SK-N-SH (cell line): ENCODE measurements around the gene ADAMTS20. TPM values are rescaled to one million over a fixed set of nuclear protein-coding genes. Genes with fewer than 3 reads are reported as not detected.

ENCODE experiments used
- CTCF ChIA-PET: fragments of 300-600, 350-600 bp; formaldehyde crosslinking; extraction: SDS; loops from one replicate; lab custom pipeline; 2021; lab: Yijun Ruan, JAX
- POLR2A ChIA-PET: fragments of 350-600 bp; sonication (Branson Sonifier 250); formaldehyde crosslinking; extraction: SDS; loops from one replicate; lab custom pipeline; 2020; ENCODE audit warnings: antibody characterized with exemption, inconsistent platforms; lab: Yijun Ruan, JAX
- DNase-seq: peaks from one replicate; pipeline ENCODE4 v3.0.0; 2012
- H2AFZ ChIP-seq: fragments of 200-600 bp; sonication (generic); 2 replicates; pipeline ENCODE4 v1.8.1; 2016; ENCODE audit warnings: antibody characterized with exemption, mild to moderate bottlenecking, low read depth
- H3F3A ChIP-seq: fragments of 200-600 bp; sonication (generic); replicated peaks from 2 replicates; pipeline ENCODE3; 2016; ENCODE audit warnings: antibody characterized with exemption, mild to moderate bottlenecking; ENCODE audit not compliant: insufficient read depth
- H3K27ac ChIP-seq, 2 experiments: fragments of 200-500 bp in 1 of 2; fragments of 200-600 bp in 1 of 2; sonication (Bioruptor generic) in 1 of 2; sonication (generic), shearing (Covaris generic) in 1 of 2; 2 replicates each; pipeline versions ENCODE4 v1.5.1 to v1.6.1; 2014 to 2016; ENCODE audit warnings: low read depth in 2 of 2, inconsistent platforms in 1 of 2, low read length in 1 of 2, mild to moderate bottlenecking in 1 of 2, mixed read lengths in 1 of 2
- H3K27me3 ChIP-seq: fragments of 200-600 bp; sonication (generic), shearing (Covaris generic); 2 replicates; pipeline ENCODE4 v1.6.1; 2016; ENCODE audit warnings: mixed run types; ENCODE audit not compliant: insufficient read depth
- H3K36me3 ChIP-seq, 2 experiments: fragments of 200-500 bp in 1 of 2; fragments of 200-600 bp in 1 of 2; sonication (Bioruptor generic) in 1 of 2; sonication (generic) in 1 of 2; replicated peaks in 1 of 2; 2 replicates each; pipeline versions ENCODE3 to v1.5.1; 2014 to 2016; ENCODE audit warnings: low read length in 1 of 2, mild to moderate bottlenecking in 1 of 2; ENCODE audit not compliant: insufficient read depth in 2 of 2, control insufficient read depth in 1 of 2
- H3K4me1 ChIP-seq, 2 experiments: fragments of 200-500 bp in 1 of 2; fragments of 200-600 bp in 1 of 2; sonication (Bioruptor generic) in 1 of 2; sonication (generic), shearing (Covaris generic) in 1 of 2; 2 replicates each; pipeline versions ENCODE4 v1.5.1 to v1.6.1; 2014 to 2016; ENCODE audit warnings: low read depth in 1 of 2, low read length in 1 of 2, mixed run types in 1 of 2; ENCODE audit not compliant: insufficient read depth in 2 of 2, control insufficient read depth in 1 of 2
- H3K4me2 ChIP-seq: fragments of 200-600 bp; sonication (generic), shearing (Covaris generic); 2 replicates; pipeline ENCODE4 v1.6.1; 2017; ENCODE audit warnings: mixed run types
- H3K4me3 ChIP-seq, 2 experiments: fragments of 200-500 bp in 1 of 2; fragments of 200-600 bp in 1 of 2; sonication (Bioruptor generic) in 1 of 2; sonication (generic), shearing (Covaris generic) in 1 of 2; 2 replicates each; pipeline versions ENCODE4 v1.5.1 to v1.8.1; 2014 to 2016; ENCODE audit warnings: low read depth in 2 of 2, inconsistent platforms in 1 of 2, low read length in 1 of 2, mild to moderate bottlenecking in 1 of 2, mixed read lengths in 1 of 2, moderate library complexity in 1 of 2
- H3K79me2 ChIP-seq: fragments of 200-600 bp; sonication (generic); 2 replicates; pipeline ENCODE4 v1.8.1; 2017; ENCODE audit warnings: mild to moderate bottlenecking; ENCODE audit not compliant: insufficient read depth
- H3K9ac ChIP-seq: fragments of 200-600 bp; sonication (generic); 2 replicates; pipeline ENCODE4 v1.6.1; 2017; ENCODE audit warnings: mixed run types
- H3K9me2 ChIP-seq: fragments of 200-600 bp; sonication (generic); 2 replicates; pipeline ENCODE4 v1.6.1; 2017; ENCODE audit warnings: mixed run types
- H3K9me3 ChIP-seq: fragments of 200-600 bp; sonication (generic); 2 replicates; pipeline ENCODE4 v1.6.1; 2017; ENCODE audit warnings: mixed run types, mild to moderate bottlenecking, moderate library complexity
- H4K20me1 ChIP-seq: fragments of 200-600 bp; sonication (generic); 2 replicates; pipeline ENCODE4 v1.6.1; 2017; ENCODE audit warnings: mild to moderate bottlenecking, mixed run types; ENCODE audit not compliant: insufficient read depth
- CHD2 ChIP-seq: fragments of 150-350 bp; IDR thresholded peaks from 2 replicates; pipeline ENCODE4 v1.6.1; 2018; ENCODE audit warnings: low read length; ENCODE audit not compliant: partially characterized antibody
- ELF1 ChIP-seq: IDR thresholded peaks from 2 replicates; pipeline ENCODE4 v1.4.0; 2012
- EP300 ChIP-seq, 2 experiments: IDR thresholded peaks; 2 replicates each; pipeline versions ENCODE4 v1.4.0 to v1.6.1; 2012; ENCODE audit warnings: borderline replicate concordance in 1 of 2, low read depth in 1 of 2, low read length in 1 of 2
- FOSL2 ChIP-seq: IDR thresholded peaks from 2 replicates; pipeline ENCODE4 v1.4.0; 2012; ENCODE audit warnings: low read depth, mild to moderate bottlenecking, moderate library complexity, borderline replicate concordance
- FOXM1 ChIP-seq: IDR thresholded peaks from 2 replicates; pipeline ENCODE4 v1.4.0; 2012; ENCODE audit warnings: low read depth, mild to moderate bottlenecking
- GABPA ChIP-seq: IDR thresholded peaks from 2 replicates; pipeline ENCODE4 v1.4.0; 2012; ENCODE audit warnings: low read depth, mild to moderate bottlenecking
- JUND ChIP-seq: IDR thresholded peaks from 2 replicates; pipeline ENCODE4 v1.4.0; 2012
- MXI1 ChIP-seq: IDR thresholded peaks from 2 replicates; pipeline ENCODE4 v1.6.1; 2012; ENCODE audit warnings: mild to moderate bottlenecking, low read depth, low read length, improper control_type of control experiment
- NFIC ChIP-seq: IDR thresholded peaks from 2 replicates; pipeline ENCODE4 v1.4.0; 2012; ENCODE audit warnings: borderline replicate concordance
- NRF1 ChIP-seq: IDR thresholded peaks from 2 replicates; pipeline ENCODE4 v1.6.1; 2012; ENCODE audit warnings: low read depth, mild to moderate bottlenecking, low read length
- POLR2AphosphoS5 ChIP-seq: IDR thresholded peaks from 2 replicates; pipeline ENCODE4 v1.6.1; 2012; ENCODE audit warnings: low read depth, low read length
- RCOR1 ChIP-seq: fragments of 150-350 bp; IDR thresholded peaks from 2 replicates; pipeline ENCODE4 v1.6.1; 2017; ENCODE audit warnings: antibody characterized with exemption, low read length
- RXRA ChIP-seq: IDR thresholded peaks from 2 replicates; pipeline ENCODE4 v1.4.0; 2012; ENCODE audit warnings: low read depth, mild to moderate bottlenecking, borderline replicate concordance
- SIN3A ChIP-seq: IDR thresholded peaks from 2 replicates; pipeline ENCODE4 v1.6.1; 2012; ENCODE audit warnings: low read depth, mild to moderate bottlenecking, low read length, moderate library complexity, borderline replicate concordance
- SMC3 ChIP-seq: IDR thresholded peaks from 2 replicates; pipeline ENCODE4 v1.6.1; 2012; ENCODE audit warnings: low read depth, low read length, improper control_type of control experiment
- TAF1 ChIP-seq: IDR thresholded peaks from 2 replicates; pipeline ENCODE4 v1.6.1; 2012; ENCODE audit warnings: low read depth, mild to moderate bottlenecking, low read length, moderate library complexity, borderline replicate concordance
- YY1 ChIP-seq: IDR thresholded peaks from 2 replicates; pipeline ENCODE4 v1.4.0; 2012; ENCODE audit warnings: low read depth, mild to moderate bottlenecking
- WGBS: methylation state at CpG from one replicate; pipeline ENCODE4 v1.1.6; 2017; ENCODE audit warnings: low lambda C conversion rate; 5-methylcytosine and 5-hydroxymethylcytosine counted together
- polyA plus RNA-seq, 3 experiments: library from polyadenylated mRNA; depleted of rRNA; stranded (reverse); fragments of >200 nt; gene quantifications; 2 replicates each; pipeline ENCODE4 v1.2.3, GENCODE V29; 2012
- TF ChIP-seq, protein P1 (sequence below): IDR thresholded peaks from 2 replicates; pipeline ENCODE4 v1.6.1; 2012; ENCODE audit warnings: mild to moderate bottlenecking, low read depth, low read length, moderate library complexity
- TF ChIP-seq, protein P2 (sequence below): IDR thresholded peaks from 2 replicates; pipeline ENCODE4 v1.4.0; 2012; ENCODE audit warnings: low read depth
- TF ChIP-seq, protein P3 (sequence below): fragments of 150-350 bp; IDR thresholded peaks from 2 replicates; pipeline ENCODE4 v1.6.1; 2016; ENCODE audit warnings: mild to moderate bottlenecking, low read depth, low read length

Gene ADAMTS20
- polyA plus RNA-seq, 1 of the 3 experiments (the other 2 are of a cell fraction) = not detected

DNA sequence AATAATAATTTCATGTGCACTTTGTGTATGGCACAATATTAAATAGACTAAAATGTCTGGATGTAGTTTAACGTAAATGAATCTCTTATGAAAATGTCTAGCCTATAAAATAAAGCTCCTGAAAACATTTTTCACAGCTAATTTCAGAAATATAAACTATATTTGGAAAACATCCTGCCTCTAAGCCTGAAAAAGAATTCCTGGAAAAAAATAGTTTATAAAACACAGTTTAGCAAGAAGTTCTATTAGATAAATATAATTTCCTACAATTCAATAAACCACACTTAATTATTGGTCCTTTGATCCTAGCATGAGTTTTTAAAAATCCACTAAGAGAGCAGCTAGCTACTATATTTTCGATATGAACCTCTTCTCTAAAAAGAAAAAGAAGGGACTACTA is 159.9 kb downstream of the ADAMTS20 start:
- no peak overlapping the region for H3K27ac ChIP-seq
- no peaks in the 10 kb centered on the region for H3K9me3 ChIP-seq
- 15% methylated on average over 2 of the region's 2 CpGs for WGBS
- TF ChIP-seq TAF1 = no peak
- no peak for TF ChIP-seq YY1
- TF ChIP-seq GABPA = no peak
- no peak for TF ChIP-seq SIN3A
- TF ChIP-seq CHD2 = no peak
- no peak for TF ChIP-seq NRF1
- no peak for TF ChIP-seq POLR2AphosphoS5
- no peak for TF ChIP-seq SMC3
- TF ChIP-seq RCOR1 = no peak
- TF ChIP-seq, protein P1, sequence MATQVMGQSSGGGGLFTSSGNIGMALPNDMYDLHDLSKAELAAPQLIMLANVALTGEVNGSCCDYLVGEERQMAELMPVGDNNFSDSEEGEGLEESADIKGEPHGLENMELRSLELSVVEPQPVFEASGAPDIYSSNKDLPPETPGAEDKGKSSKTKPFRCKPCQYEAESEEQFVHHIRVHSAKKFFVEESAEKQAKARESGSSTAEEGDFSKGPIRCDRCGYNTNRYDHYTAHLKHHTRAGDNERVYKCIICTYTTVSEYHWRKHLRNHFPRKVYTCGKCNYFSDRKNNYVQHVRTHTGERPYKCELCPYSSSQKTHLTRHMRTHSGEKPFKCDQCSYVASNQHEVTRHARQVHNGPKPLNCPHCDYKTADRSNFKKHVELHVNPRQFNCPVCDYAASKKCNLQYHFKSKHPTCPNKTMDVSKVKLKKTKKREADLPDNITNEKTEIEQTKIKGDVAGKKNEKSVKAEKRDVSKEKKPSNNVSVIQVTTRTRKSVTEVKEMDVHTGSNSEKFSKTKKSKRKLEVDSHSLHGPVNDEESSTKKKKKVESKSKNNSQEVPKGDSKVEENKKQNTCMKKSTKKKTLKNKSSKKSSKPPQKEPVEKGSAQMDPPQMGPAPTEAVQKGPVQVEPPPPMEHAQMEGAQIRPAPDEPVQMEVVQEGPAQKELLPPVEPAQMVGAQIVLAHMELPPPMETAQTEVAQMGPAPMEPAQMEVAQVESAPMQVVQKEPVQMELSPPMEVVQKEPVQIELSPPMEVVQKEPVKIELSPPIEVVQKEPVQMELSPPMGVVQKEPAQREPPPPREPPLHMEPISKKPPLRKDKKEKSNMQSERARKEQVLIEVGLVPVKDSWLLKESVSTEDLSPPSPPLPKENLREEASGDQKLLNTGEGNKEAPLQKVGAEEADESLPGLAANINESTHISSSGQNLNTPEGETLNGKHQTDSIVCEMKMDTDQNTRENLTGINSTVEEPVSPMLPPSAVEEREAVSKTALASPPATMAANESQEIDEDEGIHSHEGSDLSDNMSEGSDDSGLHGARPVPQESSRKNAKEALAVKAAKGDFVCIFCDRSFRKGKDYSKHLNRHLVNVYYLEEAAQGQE = no peak
- TF ChIP-seq JUND = no peak
- no peak for TF ChIP-seq MXI1
- TF ChIP-seq ELF1 = no peak
- no peak for TF ChIP-seq FOSL2
- TF ChIP-seq EP300 (IDR thresholded peaks at IDR 0.05; ENCODE audit: borderline replicate concordance in 1 of 2, low read depth in 1 of 2, low read length in 1 of 2) = no peak
- TF ChIP-seq FOXM1 = no peak
- TF ChIP-seq, all 33 proteins: peak for 0
- no peak overlapping the region for H3K9ac ChIP-seq
- H4K20me1 ChIP-seq = no peaks in the 10 kb centered on the region
- no peaks in the 10 kb centered on the region for H3K27me3 ChIP-seq
- H3K36me3 ChIP-seq = no peaks in the 10 kb centered on the region
- POLR2A ChIA-PET = no interaction called here
- H3K4me3 ChIP-seq = no peak overlapping the region
- no peaks in the 10 kb centered on the region for H3K9me2 ChIP-seq
- H3K79me2 ChIP-seq = no peaks in the 10 kb centered on the region
- H3K4me2 ChIP-seq = no peak overlapping the region
- H3F3A ChIP-seq = no peaks in the 10 kb centered on the region
- H2AFZ ChIP-seq = 0 out of 2 replicates have a peak overlapping the region, but pooled peaks have one; percentile 35
- CTCF ChIA-PET = no interaction called here
- H3K4me1 ChIP-seq = no peaks in the 10 kb centered on the region
- DNase-seq = no peak

DNA sequence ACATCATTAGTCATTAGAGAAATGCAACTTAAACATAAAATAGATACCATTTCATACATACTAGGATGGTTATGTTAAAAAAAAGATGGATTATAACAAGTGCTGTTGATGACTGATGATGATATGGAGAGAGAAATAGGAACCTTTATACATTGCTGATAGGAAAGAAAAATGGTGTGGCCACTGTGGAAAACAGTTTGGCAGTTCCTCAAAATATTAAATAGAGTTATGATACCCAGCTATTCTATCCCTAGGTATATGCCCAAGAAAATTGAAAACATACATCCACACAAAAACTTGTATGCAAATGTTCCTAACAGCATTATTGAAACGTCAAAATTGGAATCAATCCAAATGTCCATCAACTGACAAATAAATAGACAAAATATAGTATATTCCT is 170.1 kb downstream of the ADAMTS20 start:
- H3K79me2 ChIP-seq = no peaks in the 10 kb centered on the region
- H3K4me1 ChIP-seq = no peaks in the 10 kb centered on the region
- H4K20me1 ChIP-seq = no peaks in the 10 kb centered on the region
- H2AFZ ChIP-seq = no peak overlapping the region
- CTCF ChIA-PET = no interaction called here
- H3K4me2 ChIP-seq = no peak overlapping the region
- POLR2A ChIA-PET = no interaction called here
- H3F3A ChIP-seq = no peaks in the 10 kb centered on the region
- H3K9me3 ChIP-seq = no peaks in the 10 kb centered on the region
- no peaks in the 10 kb centered on the region for H3K27me3 ChIP-seq
- no peaks in the 10 kb centered on the region for H3K36me3 ChIP-seq
- WGBS = 4% methylated on average over 1 of the region's 1 CpG
- no peak for DNase-seq
- H3K27ac ChIP-seq = no peak overlapping the region
- no peak overlapping the region for H3K9ac ChIP-seq
- H3K9me2 ChIP-seq = no peaks in the 10 kb centered on the region
- no peak overlapping the region for H3K4me3 ChIP-seq
- TF ChIP-seq, protein P2, sequence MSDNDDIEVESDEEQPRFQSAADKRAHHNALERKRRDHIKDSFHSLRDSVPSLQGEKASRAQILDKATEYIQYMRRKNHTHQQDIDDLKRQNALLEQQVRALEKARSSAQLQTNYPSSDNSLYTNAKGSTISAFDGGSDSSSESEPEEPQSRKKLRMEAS = no peak
- TF ChIP-seq GABPA (no peak), JUND (no peak), POLR2AphosphoS5 (no peak), EP300 (IDR thresholded peaks at IDR 0.05; ENCODE audit: borderline replicate concordance in 1 of 2, low read depth in 1 of 2, low read length in 1 of 2) (no peak), NFIC (no peak), RXRA (no peak)
- TF ChIP-seq, protein P1 = no peak
- TF ChIP-seq, protein P3, sequence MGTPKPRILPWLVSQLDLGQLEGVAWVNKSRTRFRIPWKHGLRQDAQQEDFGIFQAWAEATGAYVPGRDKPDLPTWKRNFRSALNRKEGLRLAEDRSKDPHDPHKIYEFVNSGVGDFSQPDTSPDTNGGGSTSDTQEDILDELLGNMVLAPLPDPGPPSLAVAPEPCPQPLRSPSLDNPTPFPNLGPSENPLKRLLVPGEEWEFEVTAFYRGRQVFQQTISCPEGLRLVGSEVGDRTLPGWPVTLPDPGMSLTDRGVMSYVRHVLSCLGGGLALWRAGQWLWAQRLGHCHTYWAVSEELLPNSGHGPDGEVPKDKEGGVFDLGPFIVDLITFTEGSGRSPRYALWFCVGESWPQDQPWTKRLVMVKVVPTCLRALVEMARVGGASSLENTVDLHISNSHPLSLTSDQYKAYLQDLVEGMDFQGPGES = no peak
